HCT116 (cell line): ENCODE data around the gene PRSS21.

ENCODE experiments used
- CTCF ChIP-seq, 3 experiments: fragments of 200-600 bp in 1 of 3; sonication (generic) in 1 of 3; IDR thresholded peaks in 2 of 3; conservative IDR thresholded peaks in 1 of 3; 2 replicates each; pipeline ENCODE4 v1.5.1; 2012 to 2017; ENCODE audit warnings: low read depth in 2 of 3, low read length in 2 of 3, antibody characterized with exemption in 1 of 3, borderline replicate concordance in 1 of 3, control low read depth in 1 of 3, mild to moderate bottlenecking in 1 of 3, mixed read lengths in 1 of 3, mixed run types in 1 of 3, moderate library complexity in 1 of 3; ENCODE audit not compliant: insufficient read depth in 1 of 3
- EZH2 ChIP-seq: fragments of 200-600 bp; sonication (generic); IDR thresholded peaks from 2 replicates; pipeline ENCODE4 v1.6.1; 2017; ENCODE audit warnings: antibody characterized with exemption, mixed run types
- RAD21 ChIP-seq: IDR thresholded peaks from 2 replicates; pipeline ENCODE4 v1.6.1; 2012; ENCODE audit warnings: low read depth, mild to moderate bottlenecking

- no peak for TF ChIP-seq RAD21
- TF ChIP-seq CTCF (IDR thresholded peaks at IDR 0.05 in 2 of 3, conservative IDR thresholded peaks at IDR 0.05 in 1 of 3; ENCODE audit: borderline replicate concordance in 1 of 3, insufficient read depth in 1 of 3, low read depth in 2 of 3, low read length in 2 of 3) = no peak
- TF ChIP-seq EZH2 = no peak
Measured at GRCh38 chr16:2775131-2775716, 41.8 kb upstream of the PRSS21 start.
